ENCODE data around the gene IL1RN.

Gene IL1RN

DNA sequence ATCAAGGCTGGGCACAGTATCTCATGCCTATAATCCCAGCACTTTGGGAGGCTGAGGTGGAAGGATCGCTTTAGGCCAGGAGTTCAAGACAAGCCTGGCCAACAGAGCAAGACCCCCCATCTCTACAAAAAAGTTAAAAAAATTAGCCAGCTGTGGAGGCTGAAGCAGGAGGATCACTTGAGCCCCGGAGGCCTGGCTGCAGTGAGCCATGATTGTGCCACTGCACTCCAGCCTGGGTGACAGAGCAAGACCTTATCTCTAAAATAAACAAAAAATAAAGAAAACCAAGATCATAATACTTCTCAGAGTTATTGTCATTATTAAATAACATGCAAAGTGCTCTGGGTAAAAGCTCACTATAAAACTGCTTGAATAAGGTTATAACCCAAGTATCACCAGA lies 14.9 kb downstream of the IL1RN start:
- Histone ChIP-seq H3K36me3 (replicated peaks) (no peaks in the 10 kb centered on the region), H3K27me3 (ENCODE audit: low read depth) (no peaks in the 10 kb centered on the region), H3K9me3 (no peaks in the 10 kb centered on the region; the same call in 1 of the 2 replicates), H3K4me1 (no peaks in the 10 kb centered on the region), H3K4me3 (no peak overlapping the region)
- in situ Hi-C loops (cut with MboI; ENCODE audit: low sequenced_read_pairs), result no loop called here
- no peak for DNase-seq (ENCODE audit: low spot score in 2 of 2)

DNA sequence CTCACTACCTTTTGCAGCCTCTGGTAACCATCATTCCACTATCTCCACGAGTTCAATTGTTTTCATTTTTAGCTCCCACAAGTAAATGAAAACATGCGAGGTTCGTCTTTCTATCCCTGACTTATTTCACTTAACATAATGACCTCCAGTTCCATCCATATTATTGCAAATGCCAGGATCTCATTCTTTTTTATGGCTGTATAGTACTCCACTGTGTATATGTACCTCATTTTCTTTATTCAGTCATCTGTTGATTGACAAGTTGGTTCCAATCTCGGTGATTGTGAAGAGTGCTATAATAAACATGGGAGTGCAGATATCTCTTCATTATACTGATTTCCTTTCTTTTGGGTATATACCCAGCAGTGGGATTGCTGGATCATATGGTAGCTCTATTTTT lies 16.9 kb downstream of the IL1RN start:
- H3K4me3 ChIP-seq, result no peak overlapping the region
- no peaks in the 10 kb centered on the region for H3K4me1 ChIP-seq
- no peaks in the 10 kb centered on the region; the same call in 1 of the 2 replicates for H3K9me3 ChIP-seq
- no peak for DNase-seq (ENCODE audit: low spot score in 2 of 2)
- no peaks in the 10 kb centered on the region for H3K36me3 ChIP-seq (replicated peaks)
- H3K27me3 ChIP-seq (ENCODE audit: low read depth), result no peaks in the 10 kb centered on the region
- in situ Hi-C loops (cut with MboI; ENCODE audit: low sequenced_read_pairs), result no loop called here

DNA sequence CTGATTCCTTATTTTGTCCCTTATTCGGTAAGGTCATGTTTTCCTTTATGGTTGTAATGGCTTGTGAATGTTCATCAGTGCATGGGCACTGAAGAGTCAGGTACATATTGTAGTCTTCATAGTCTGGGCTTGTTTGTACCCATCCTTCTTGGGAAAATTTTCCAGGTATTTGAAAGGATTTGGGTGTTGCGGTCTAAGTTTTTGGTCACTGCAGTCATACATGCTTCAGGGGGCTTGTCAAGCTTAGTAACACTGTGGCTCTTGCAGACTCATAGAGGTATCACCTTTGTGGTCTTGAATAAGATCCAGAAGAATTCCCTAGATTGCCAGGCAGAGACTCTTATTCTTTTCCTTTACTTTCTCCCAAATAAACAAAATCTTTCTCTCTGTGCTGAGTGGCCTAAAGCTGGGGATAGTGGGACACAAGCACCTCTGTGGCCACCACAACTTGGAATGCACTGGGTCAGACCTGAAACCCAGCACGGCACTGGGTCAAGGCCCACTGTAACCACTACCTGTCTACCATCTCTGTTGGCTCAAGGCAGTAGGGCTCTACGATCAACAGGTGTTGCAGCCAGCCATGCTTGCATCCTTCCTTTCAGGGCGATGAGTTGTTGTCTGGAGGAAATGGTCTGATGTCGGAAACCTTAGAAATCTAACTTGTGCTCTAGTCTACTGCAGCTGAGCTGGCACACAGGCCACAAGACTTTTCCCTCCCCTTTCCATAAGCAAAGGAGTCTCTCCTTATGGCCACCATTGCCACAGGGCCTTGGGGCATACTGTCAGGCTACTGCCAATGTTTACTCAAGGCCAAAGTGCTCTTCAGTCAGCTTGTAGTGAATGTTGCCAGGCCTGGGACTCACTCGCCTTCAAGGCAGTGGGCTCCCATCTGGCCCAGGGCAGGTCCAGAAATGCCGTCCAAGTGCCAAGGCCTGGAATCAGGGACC lies 21.5 kb downstream of the IL1RN start:
- H3K36me3 ChIP-seq (replicated peaks), result no peaks in the 10 kb centered on the region
- H3K4me3 ChIP-seq, result no peak overlapping the region
- no peak for DNase-seq (ENCODE audit: low spot score in 2 of 2)

DNA sequence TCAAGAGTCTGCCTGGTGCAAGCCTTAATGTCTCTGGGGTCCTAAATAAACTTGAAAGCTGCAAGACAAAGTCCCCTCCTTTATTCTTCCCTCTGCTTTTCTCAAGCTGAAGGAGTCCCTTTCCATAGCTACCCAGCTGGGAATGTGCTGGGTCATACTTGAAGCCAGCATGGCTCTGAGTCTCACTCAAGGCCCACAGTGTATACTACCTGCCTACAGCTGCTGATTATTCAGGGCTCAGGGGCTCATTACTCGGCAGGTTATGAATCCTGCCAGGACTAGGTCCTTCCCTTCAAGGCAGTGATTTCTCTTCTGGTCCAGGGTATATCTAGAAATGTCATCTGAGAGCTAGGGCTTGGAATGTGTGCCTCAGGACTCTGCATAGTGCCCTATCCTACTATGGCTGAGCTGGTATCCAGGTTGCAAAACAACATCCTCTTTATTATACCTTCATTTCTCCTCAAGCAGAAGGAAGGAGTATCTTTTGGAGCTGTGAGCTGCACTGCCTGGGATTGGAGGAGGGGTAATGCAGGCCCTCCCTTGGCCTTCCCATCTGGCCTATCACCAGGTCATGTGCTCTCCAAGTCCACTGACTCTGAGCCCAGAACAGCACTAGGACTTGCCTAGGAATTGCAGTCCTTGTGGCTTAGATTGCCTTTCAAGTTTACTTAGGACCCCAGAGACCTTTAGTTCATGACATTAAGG lies 22.3 kb downstream of the IL1RN start:
- in situ Hi-C loops (cut with MboI; ENCODE audit: low sequenced_read_pairs), result no loop called here
- no peaks in the 10 kb centered on the region for H3K27me3 ChIP-seq (ENCODE audit: low read depth)
- no peak for DNase-seq (ENCODE audit: low spot score in 2 of 2)
- no peaks in the 10 kb centered on the region for H3K4me1 ChIP-seq
- no peaks in the 10 kb centered on the region for H3K36me3 ChIP-seq (replicated peaks)
- no peaks in the 10 kb centered on the region; the same call in 1 of the 2 replicates for H3K9me3 ChIP-seq
- H3K4me3 ChIP-seq, result no peak overlapping the region

More for the DNA sequence above, 21.5 kb downstream of the IL1RN start:
- Histone ChIP-seq H3K4me1 (no peaks in the 10 kb centered on the region), H3K9me3 (no peaks in the 10 kb centered on the region; the same call in 1 of the 2 replicates), H3K27me3 (ENCODE audit: low read depth) (no peaks in the 10 kb centered on the region)
- in situ Hi-C loops (cut with MboI; ENCODE audit: low sequenced_read_pairs), result no loop called here

DNA sequence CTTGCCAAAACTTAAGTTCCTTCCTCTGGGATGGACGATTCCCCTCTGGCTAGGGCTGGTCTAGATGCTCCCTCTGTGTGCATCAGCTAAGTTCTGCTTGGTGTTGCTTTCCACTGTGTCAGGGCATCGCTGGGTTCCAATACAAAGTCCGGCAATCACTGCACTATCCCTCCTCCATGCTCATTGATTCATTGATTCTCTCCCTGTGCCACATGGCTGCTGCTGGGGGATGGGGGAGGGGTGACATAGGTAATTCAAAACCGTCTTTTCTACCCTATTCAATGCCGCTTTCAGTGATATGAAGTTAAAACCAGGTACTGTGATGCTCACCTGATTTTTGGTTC lies 22.8 kb downstream of the IL1RN start:
- H3K4me1 ChIP-seq, result no peaks in the 10 kb centered on the region
- no peaks in the 10 kb centered on the region; the same call in 1 of the 2 replicates for H3K9me3 ChIP-seq
- H3K4me3 ChIP-seq, result no peak overlapping the region
- in situ Hi-C loops (cut with MboI; ENCODE audit: low sequenced_read_pairs), result no loop called here
- no peak for DNase-seq (ENCODE audit: low spot score in 2 of 2)
- H3K36me3 ChIP-seq (replicated peaks), result no peaks in the 10 kb centered on the region
- H3K27me3 ChIP-seq (ENCODE audit: low read depth), result no peaks in the 10 kb centered on the region

DNA sequence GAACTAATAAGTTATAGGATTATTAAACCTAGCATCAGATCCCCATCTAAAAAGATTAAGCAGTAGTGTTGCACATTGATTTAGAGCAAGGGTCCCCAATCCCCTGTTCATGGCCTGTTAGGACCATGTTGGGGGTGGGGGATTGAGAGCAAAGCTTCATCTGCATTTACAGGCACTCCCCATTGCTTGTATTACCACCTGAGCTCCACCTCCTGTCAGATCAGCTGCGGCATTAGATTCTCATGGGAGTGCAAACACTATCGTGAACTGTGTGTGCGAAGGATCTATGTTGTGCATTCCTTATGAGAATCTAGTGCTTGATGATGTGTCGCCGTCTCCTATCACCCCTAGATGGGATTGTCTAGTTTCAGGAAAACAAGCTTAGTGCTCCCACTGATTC lies 27.9 kb downstream of the IL1RN start:
- no peak overlapping the region for H3K4me3 ChIP-seq
- no peaks in the 10 kb centered on the region for H3K36me3 ChIP-seq (replicated peaks)
- DNase-seq (ENCODE audit: low spot score in 2 of 2), result no peak
- H3K9me3 ChIP-seq, result no peaks in the 10 kb centered on the region
- H3K27me3 ChIP-seq (ENCODE audit: low read depth), result 0 out of 2 replicates have a peak, but pooled peaks cover 4% of the 10 kb centered on the region
- in situ Hi-C loops (cut with MboI; ENCODE audit: low sequenced_read_pairs), result no loop called here
- no peaks in the 10 kb centered on the region; the same call in 1 of the 2 replicates for H3K4me1 ChIP-seq

DNA sequence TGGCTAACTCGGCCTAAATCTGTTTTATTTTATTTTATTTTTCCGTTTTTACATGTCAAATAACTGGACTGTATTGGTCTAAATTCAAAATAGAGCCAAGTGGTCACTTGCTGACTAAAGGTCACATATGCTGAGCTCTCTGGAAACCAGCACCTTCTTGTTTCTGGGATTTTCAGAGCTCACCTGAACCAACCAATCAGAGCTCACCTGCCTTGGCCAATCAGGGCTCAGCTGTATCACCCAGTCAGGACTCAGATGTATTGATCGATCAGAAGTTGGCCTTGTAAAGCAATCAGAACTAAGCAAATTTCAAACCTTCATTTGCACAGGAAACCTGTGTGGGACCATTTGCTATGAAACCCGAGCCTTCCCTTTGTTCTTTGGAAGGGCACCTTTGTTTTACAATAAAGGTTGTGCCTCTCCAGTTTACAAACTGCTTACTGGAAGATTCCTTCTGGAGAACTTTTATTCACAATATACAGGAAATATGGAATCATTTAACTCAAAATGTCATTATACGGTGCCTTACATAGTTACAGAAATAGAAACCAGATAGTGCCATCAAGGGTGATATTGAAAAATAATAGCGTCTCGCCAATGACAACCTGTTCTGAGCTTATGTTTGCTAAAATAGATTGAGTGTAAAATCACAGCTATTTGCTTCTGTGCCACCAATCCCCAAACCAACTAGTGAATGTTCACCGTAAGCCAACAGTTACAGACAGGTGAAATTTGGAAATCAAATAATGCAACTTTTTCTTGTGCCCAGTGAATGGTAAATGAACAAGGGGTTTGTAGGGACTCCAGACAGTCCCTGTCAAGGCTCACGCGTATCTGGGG lies 29.1 kb downstream of the IL1RN start:
- Histone ChIP-seq H3K27me3 (ENCODE audit: low read depth) (0 out of 2 replicates have a peak, but pooled peaks cover 4% of the 10 kb centered on the region), H3K36me3 (replicated peaks) (no peaks in the 10 kb centered on the region), H3K9me3 (no peaks in the 10 kb centered on the region), H3K4me3 (peak overlapping the region; percentile 6; the same call in 1 of the 2 replicates), H3K4me1 (no peaks in the 10 kb centered on the region; the same call in 1 of the 2 replicates)
- DNase-seq (ENCODE audit: low spot score in 2 of 2), result no peak
- in situ Hi-C loops (cut with MboI; ENCODE audit: low sequenced_read_pairs), result no loop called here

DNA sequence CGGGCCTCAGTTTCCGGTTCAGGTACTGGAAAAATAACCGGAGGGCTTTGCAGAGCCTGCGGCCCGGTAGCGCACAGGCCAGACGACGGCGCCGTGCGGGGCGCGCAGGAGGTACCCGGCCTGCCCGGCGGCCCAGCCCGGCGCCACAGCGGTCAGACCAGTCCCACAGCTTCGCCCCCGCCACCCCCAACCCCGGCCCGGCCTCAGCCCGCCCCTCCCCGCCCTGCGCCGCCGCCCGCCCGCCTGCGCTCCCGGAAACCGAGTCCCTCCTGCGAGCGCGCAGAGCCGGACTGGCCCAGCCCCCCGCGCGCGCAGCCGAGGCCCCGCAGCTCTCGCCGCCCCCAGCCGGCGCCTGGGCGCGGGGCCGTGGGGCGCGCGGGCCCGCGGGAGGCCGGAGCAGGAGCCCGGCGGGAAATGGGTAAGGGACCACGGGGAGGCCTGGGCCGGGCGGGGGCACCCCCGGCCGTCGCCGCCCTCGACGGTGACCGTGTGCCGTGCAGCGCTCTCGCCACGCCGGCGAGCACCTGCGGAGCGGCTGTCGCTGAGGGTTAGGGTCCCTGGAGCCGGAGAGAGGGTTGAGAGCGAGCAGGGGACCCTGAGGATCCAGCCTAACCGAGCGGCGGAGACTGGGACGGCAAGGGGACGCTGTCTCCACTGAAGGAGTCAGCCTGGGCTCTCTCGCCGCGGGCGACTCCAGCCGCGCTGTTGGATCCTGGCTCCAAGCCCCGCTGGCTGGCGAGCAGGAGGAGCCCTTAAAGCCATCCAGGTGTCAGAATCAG lies 29.9 kb downstream of the IL1RN start:
- no peaks in the 10 kb centered on the region; the same call in 1 of the 2 replicates for H3K4me1 ChIP-seq
- H3K27me3 ChIP-seq (ENCODE audit: low read depth), result 0 out of 2 replicates have a peak, but pooled peaks cover 4% of the 10 kb centered on the region
- H3K36me3 ChIP-seq (replicated peaks), result no peaks in the 10 kb centered on the region
- peak in 1 of 2 experiments; percentile 52 for DNase-seq (ENCODE audit: low spot score in 2 of 2)
- in situ Hi-C loops (cut with MboI; ENCODE audit: low sequenced_read_pairs), result no loop called here
- no peaks in the 10 kb centered on the region for H3K9me3 ChIP-seq
- H3K4me3 ChIP-seq, result peak overlapping the region; percentile 25

DNA sequence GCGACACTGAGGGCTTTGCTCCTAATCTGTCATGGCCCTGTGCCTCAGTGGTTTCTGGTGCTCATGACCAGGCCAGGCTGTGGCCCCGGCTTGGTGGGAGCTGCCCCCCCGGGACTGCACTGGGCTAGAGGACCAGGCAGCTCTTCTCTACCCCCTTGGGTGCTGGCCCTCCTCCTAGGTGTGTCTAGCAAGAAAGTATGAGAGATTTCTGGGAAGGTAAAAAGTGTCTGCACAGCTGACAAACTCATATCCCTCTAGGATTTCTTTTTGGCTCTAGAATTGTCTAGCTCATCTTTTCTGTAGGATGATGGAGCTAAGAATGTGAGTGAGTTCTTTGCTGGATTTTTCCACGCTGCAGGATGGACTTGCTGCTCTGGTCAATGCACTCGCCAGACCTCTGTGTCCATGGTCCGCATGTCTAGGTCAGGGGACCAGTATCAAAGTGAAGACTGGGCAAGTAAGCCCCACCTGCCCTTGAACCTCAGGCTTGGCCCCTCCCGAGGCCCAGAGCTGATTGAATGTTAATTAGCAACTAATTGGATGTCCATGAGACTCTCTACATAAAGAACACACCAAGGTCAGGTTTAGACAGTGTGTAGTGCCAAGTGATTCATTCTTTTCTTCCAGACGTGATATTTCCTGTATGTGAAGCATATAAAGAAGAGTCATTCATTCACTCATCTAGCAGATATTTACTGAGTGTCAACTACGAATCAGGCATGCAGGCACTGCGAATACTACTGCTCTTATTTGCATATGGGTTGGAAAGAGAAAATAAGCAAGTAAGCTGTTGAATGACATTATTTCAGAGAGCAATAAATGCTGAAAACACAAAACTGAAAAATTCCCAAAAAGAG lies 30.7 kb downstream of the IL1RN start:
- H3K9me3 ChIP-seq, result no peaks in the 10 kb centered on the region

DNA sequence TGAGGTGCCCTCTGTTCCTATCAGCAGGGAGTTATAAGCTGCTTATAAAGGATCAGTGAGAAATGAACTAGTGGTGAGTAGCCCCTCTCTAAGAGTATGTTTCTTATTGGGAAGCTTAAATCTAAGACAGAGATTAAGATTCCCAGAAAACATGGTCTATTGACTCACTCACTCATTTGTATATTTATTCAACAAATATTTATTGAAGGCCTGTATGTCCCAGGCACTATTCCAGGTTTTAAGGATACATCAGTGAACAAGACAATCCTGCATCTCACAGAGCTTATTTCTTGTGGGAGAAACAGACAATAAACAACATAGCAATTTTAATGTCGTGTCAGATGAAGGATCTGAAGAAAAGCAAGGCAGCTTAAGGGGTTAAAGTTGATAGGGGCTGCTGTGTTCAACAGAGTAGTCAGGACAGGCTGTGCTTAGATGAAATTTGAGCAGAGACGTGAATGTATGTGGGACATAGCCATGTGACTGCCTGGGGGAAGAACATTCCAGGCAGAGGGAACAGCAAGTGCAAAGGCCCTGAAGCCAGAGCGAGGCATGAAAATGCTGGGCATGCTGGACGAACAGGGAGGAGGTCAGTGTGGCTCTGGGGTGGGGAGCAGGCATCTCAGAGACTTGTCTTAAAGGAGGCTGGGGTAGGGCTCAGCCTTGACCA lies 31.6 kb downstream of the IL1RN start:
- no peak overlapping the region for H3K4me3 ChIP-seq
- DNase-seq (ENCODE audit: low spot score in 2 of 2), result no peak
- H3K36me3 ChIP-seq (replicated peaks), result no peaks in the 10 kb centered on the region
- H3K27me3 ChIP-seq (ENCODE audit: low read depth), result 0 out of 2 replicates have a peak, but pooled peaks cover 4% of the 10 kb centered on the region
- in situ Hi-C loops (cut with MboI; ENCODE audit: low sequenced_read_pairs), result no loop called here
- no peaks in the 10 kb centered on the region; the same call in 1 of the 2 replicates for H3K4me1 ChIP-seq
- H3K9me3 ChIP-seq, result no peaks in the 10 kb centered on the region

More for the DNA sequence above, 30.7 kb downstream of the IL1RN start:
- Histone ChIP-seq H3K4me3 (peak overlapping the region; percentile 25), H3K27me3 (ENCODE audit: low read depth) (0 out of 2 replicates have a peak, but pooled peaks cover 4% of the 10 kb centered on the region), H3K36me3 (replicated peaks) (no peaks in the 10 kb centered on the region), H3K4me1 (no peaks in the 10 kb centered on the region; the same call in 1 of the 2 replicates)
- no peak for DNase-seq (ENCODE audit: low spot score in 2 of 2)
- in situ Hi-C loops (cut with MboI; ENCODE audit: low sequenced_read_pairs), result no loop called here

DNA sequence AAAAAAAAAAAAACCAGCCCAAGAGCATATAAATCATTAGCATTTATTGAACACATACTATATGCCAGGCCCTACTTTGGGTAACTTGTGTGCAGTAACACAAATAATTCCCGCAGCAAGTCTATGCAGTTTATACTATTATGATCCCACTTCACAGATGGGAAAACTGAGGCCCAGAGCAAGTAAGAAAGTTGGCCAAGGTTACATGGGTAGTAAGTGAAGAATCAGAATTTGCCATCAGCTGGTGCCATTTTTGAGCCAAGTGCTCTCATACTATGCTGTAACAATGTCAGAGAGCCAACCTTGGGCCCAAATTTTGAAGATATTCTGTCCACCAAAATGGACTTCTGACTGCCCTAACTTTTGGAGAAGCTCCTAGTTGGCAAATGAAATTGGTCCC lies 32.9 kb downstream of the IL1RN start:
- Histone ChIP-seq H3K27me3 (ENCODE audit: low read depth) (0 out of 2 replicates have a peak, but pooled peaks cover 4% of the 10 kb centered on the region), H3K9me3 (no peaks in the 10 kb centered on the region), H3K4me1 (no peaks in the 10 kb centered on the region; the same call in 1 of the 2 replicates), H3K4me3 (no peak overlapping the region), H3K36me3 (replicated peaks) (no peaks in the 10 kb centered on the region)
- in situ Hi-C loops (cut with MboI; ENCODE audit: low sequenced_read_pairs), result no loop called here
- DNase-seq (ENCODE audit: low spot score in 2 of 2), result no peak

Measured in HAP-1 (cell line).